H9 (cell line): Measurements from ENCODE around the gene DPP7. TPM values are rescaled to one million over a fixed set of nuclear protein-coding genes. Genes with fewer than 3 reads are reported as not detected.

Experiments used
- DNase-seq: peaks from one replicate; pipeline ENCODE4 v3.0.0-alpha.2; 2017
- H2AFZ ChIP-seq: one replicate; pipeline ENCODE4 v1.6.1; 2013; ENCODE audit warnings: mild to moderate bottlenecking, low read length, control low read depth, moderate library complexity
- H2AK5ac ChIP-seq: 2 replicates; pipeline ENCODE4 v1.6.1; 2013; ENCODE audit warnings: low read length, control low read depth, mixed read lengths; ENCODE audit not compliant: insufficient read length
- H2BK120ac ChIP-seq: one replicate; pipeline ENCODE4 v1.6.1; 2013; ENCODE audit warnings: low read depth, mild to moderate bottlenecking, low read length, control low read depth, inconsistent platforms; ENCODE audit not compliant: poor library complexity, severe bottlenecking
- H2BK12ac ChIP-seq: 2 replicates; pipeline ENCODE4 v1.6.1; 2013; ENCODE audit warnings: low read length, control low read depth, mixed read lengths, low read depth; ENCODE audit not compliant: insufficient read length
- H2BK15ac ChIP-seq: 2 replicates; pipeline ENCODE4 v1.6.1; 2013; ENCODE audit warnings: low read depth, low read length, control low read depth
- H2BK20ac ChIP-seq: one replicate; pipeline ENCODE4 v1.6.1; 2013; ENCODE audit warnings: low read depth, mild to moderate bottlenecking, low read length, control low read depth, inconsistent platforms; ENCODE audit not compliant: poor library complexity, severe bottlenecking
- H2BK5ac ChIP-seq: 2 replicates; pipeline ENCODE4 v1.6.1; 2013; ENCODE audit warnings: low read length, control low read depth, mixed read lengths; ENCODE audit not compliant: insufficient read length
- H3K14ac ChIP-seq: 2 replicates; pipeline ENCODE4 v1.6.1; 2013; ENCODE audit warnings: low read length, control low read depth; ENCODE audit not compliant: insufficient read depth
- H3K18ac ChIP-seq: 2 replicates; pipeline ENCODE4 v1.6.1; 2013; ENCODE audit warnings: low read depth, mild to moderate bottlenecking, mixed read lengths, low read length, control low read depth; ENCODE audit not compliant: insufficient read length
- H3K23ac ChIP-seq: 2 replicates; pipeline ENCODE4 v1.6.1; 2013; ENCODE audit warnings: low read length, control low read depth, mixed read lengths, low read depth; ENCODE audit not compliant: insufficient read length
- H3K23me2 ChIP-seq: 2 replicates; pipeline ENCODE4 v1.6.1; 2013; ENCODE audit warnings: low read depth, mild to moderate bottlenecking, mixed read lengths, low read length, control low read depth; ENCODE audit not compliant: insufficient read length, poor library complexity, severe bottlenecking
- H3K27ac ChIP-seq: 2 replicates; pipeline ENCODE4 v1.5.1; 2013; ENCODE audit warnings: low read length, control low read depth, mixed read lengths, low read depth; ENCODE audit not compliant: insufficient read length
- H3K27me3 ChIP-seq: 2 replicates; pipeline ENCODE4 v1.6.1; 2013; ENCODE audit warnings: low read length, control low read depth, inconsistent platforms; ENCODE audit not compliant: insufficient read depth
- H3K4ac ChIP-seq: 2 replicates; pipeline ENCODE4 v1.6.1; 2013; ENCODE audit warnings: low read depth, mild to moderate bottlenecking, control low read depth, inconsistent platforms, low read length, moderate library complexity
- H3K4me1 ChIP-seq: 2 replicates; pipeline ENCODE4 v1.6.1; 2013; ENCODE audit warnings: low read length, control low read depth, inconsistent platforms; ENCODE audit not compliant: insufficient read depth
- H3K4me2 ChIP-seq: 2 replicates; pipeline ENCODE4 v1.6.1; 2013; ENCODE audit warnings: low read length, control low read depth, mixed read lengths; ENCODE audit not compliant: insufficient read length, insufficient read depth
- H3K56ac ChIP-seq: 2 replicates; pipeline ENCODE4 v1.6.1; 2013; ENCODE audit warnings: low read depth, mild to moderate bottlenecking, mixed read lengths, low read length, control low read depth; ENCODE audit not compliant: insufficient read length
- H3K79me1 ChIP-seq: 2 replicates; pipeline ENCODE4 v1.6.1; 2013; ENCODE audit warnings: low read depth, mild to moderate bottlenecking, moderate library complexity, low read length, control low read depth, inconsistent platforms; ENCODE audit not compliant: insufficient read depth, poor library complexity, severe bottlenecking
- H3K79me2 ChIP-seq: 2 replicates; pipeline ENCODE4 v1.6.1; 2013; ENCODE audit warnings: low read length, control low read depth, inconsistent platforms; ENCODE audit not compliant: insufficient read depth
- H3K9ac ChIP-seq: 2 replicates; pipeline ENCODE4 v1.6.1; 2013; ENCODE audit warnings: low read length, control low read depth, mixed read lengths; ENCODE audit not compliant: insufficient read length; ENCODE audit errors: extremely low read depth
- H3K9me3 ChIP-seq: one replicate; pipeline ENCODE4 v1.6.1; 2013; ENCODE audit warnings: low read depth, low read length, inconsistent platforms; ENCODE audit not compliant: control insufficient read depth
- H3T11ph ChIP-seq: one replicate; pipeline ENCODE4 v1.6.1; 2013; ENCODE audit warnings: mild to moderate bottlenecking, low read length, control low read depth, inconsistent platforms
- H4K20me1 ChIP-seq: one replicate; pipeline ENCODE4 v1.6.1; 2013; ENCODE audit not compliant: control insufficient read depth, insufficient read length, insufficient read depth
- H4K5ac ChIP-seq: 2 replicates; pipeline ENCODE4 v1.6.1; 2013; ENCODE audit warnings: low read depth, mild to moderate bottlenecking, mixed read lengths, low read length, control low read depth; ENCODE audit not compliant: insufficient read length
- H4K8ac ChIP-seq: replicated peaks from 2 replicates; pipeline ENCODE4 v1.6.1; 2013; ENCODE audit warnings: low read length, control low read depth, mixed read lengths, low read depth; ENCODE audit not compliant: insufficient read length
- H4K91ac ChIP-seq: 2 replicates; pipeline ENCODE4 v1.6.1; 2013; ENCODE audit warnings: low read depth, mild to moderate bottlenecking, moderate library complexity, mixed read lengths, low read length, control low read depth; ENCODE audit not compliant: insufficient read length
- H3K27ac Mint-ChIP-seq, 3 experiments: 2 replicates in 2 of 3; 3 replicates in 1 of 3; pipeline ENCODE4 v1.8.0; 2020 to 2021; ENCODE audit warnings: mixed read lengths in 3 of 3, mild to moderate bottlenecking in 1 of 3, moderate library complexity in 1 of 3
- H3K27me3 Mint-ChIP-seq: 2 replicates; pipeline ENCODE4 v1.8.0; 2021; ENCODE audit warnings: low read depth, mild to moderate bottlenecking, moderate library complexity, mixed read lengths
- H3K36me3 Mint-ChIP-seq, 3 experiments: 2 replicates in 2 of 3; 3 replicates in 1 of 3; pipeline ENCODE4 v1.8.0; 2020 to 2021; ENCODE audit warnings: low read depth in 3 of 3, mixed read lengths in 3 of 3; ENCODE audit not compliant: insufficient read depth in 1 of 3
- H3K4me1 Mint-ChIP-seq, 2 experiments: 2 replicates each; pipeline ENCODE4 v1.8.0; 2020; ENCODE audit warnings: mixed read lengths in 2 of 2
- H3K4me3 Mint-ChIP-seq, 2 experiments: 2 replicates in 1 of 2; 3 replicates in 1 of 2; pipeline ENCODE4 v1.8.0; 2020 to 2021; ENCODE audit warnings: mild to moderate bottlenecking in 2 of 2, mixed read lengths in 2 of 2, moderate library complexity in 1 of 2
- H3K9me3 Mint-ChIP-seq, 2 experiments: 2 replicates in 1 of 2; 3 replicates in 1 of 2; pipeline ENCODE4 v1.8.0; 2020; ENCODE audit warnings: mild to moderate bottlenecking in 2 of 2, mixed read lengths in 2 of 2, moderate library complexity in 1 of 2
- WGBS: extraction: QIAGEN DNeasy Blood & Tissue Kit; methylation state at CpG from one replicate; pipeline ENCODE4 v1.1.7; 2013; ENCODE audit warnings: missing lambda C conversion rate, low lambda C conversion rate, mixed read lengths; ENCODE audit not compliant: insufficient read length; ENCODE audit errors: extremely low coverage; 5-methylcytosine and 5-hydroxymethylcytosine counted together
- total RNA-seq: library from RNA; stranded (reverse); gene quantifications from 2 replicates; pipeline ENCODE4 v1.2.1, GENCODE V29; 2021
- TF ChIP-seq, protein P1 (sequence below): fragments of 200-600 bp; sonication (generic); conservative IDR thresholded peaks from 3 replicates; pipeline ENCODE4 v1.8.0; 2021; ENCODE audit warnings: antibody characterized with exemption, mild to moderate bottlenecking

Gene DPP7
- total RNA-seq, 1 experiment from 2014 or later: 29.4 TPM

DNA sequence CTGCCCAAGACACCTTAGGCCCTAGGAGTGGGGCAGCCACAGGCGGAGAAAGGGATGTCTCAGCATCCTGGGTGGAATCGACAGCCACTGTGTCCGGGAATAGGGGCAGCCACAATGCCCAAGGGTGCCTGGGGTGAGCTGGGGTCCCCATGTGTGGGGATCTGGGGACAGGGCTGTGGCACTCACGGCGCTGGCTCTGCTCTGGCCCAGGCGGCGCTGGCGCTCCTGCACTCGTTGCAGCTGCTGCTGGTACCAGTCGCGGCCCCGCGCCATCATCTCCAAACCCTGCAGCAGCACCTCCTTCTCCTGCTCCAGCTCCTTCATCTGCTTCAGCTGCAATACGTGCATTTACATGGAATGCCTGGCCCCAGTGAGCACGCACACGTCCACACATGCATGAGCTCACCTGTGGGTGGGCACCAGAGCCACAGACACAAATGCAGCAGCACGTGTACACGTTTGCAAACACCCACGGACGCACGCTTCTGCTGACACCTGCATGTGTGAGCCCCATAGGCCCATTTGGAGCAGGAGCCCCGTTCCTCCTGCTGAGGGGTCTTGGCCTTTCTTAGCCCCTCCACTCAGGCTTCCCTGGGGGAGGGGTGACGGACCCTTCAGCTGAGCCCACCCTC, 49.1 kb downstream of the DPP7 start:
- Histone ChIP-seq H4K20me1 (peaks cover 4% of the 10 kb centered on the region), H3K23me2 (no peaks in the 10 kb centered on the region), H3K27ac (no peak overlapping the region), H3K79me1 (no peaks in the 10 kb centered on the region), H3K4me2 (no peak overlapping the region), H3K27me3 (no peaks in the 10 kb centered on the region), H3K4ac (no peak overlapping the region), H3K9me3 (no peaks in the 10 kb centered on the region), H3K9ac (no peak overlapping the region), H3K56ac (no peak overlapping the region), H3K23ac (no peak overlapping the region), H2BK12ac (no peak overlapping the region), H4K5ac (no peak overlapping the region), H2AFZ (no peak overlapping the region), H3K18ac (no peak overlapping the region), H4K8ac (no peak overlapping the region), H3K4me1 (no peaks in the 10 kb centered on the region), H3K79me2 (no peaks in the 10 kb centered on the region), H3K14ac (no peak overlapping the region), H2BK20ac (no peak overlapping the region), H2BK120ac (no peak overlapping the region), H2BK5ac (no peak overlapping the region), H2BK15ac (no peak overlapping the region), H3T11ph (no peak overlapping the region), H4K91ac (no peak overlapping the region), H2AK5ac (no peak overlapping the region)
- no peaks in the 10 kb centered on the region for H3K9me3 Mint-ChIP-seq
- H3K27me3 Mint-ChIP-seq: peaks cover 2% of the 10 kb centered on the region; the same call in 1 of the 2 replicates
- H3K27ac Mint-ChIP-seq: no peak overlapping the region
- no peak for DNase-seq
- no peak overlapping the region for H3K4me3 Mint-ChIP-seq
- peaks cover 0 to 5% (median 4%) of the 10 kb centered on the region in 3 experiments; a peak in 4 of 7 replicates for H3K36me3 Mint-ChIP-seq
- peaks cover 8 to 17% of the 10 kb centered on the region in 2 experiments for H3K4me1 Mint-ChIP-seq
- WGBS: no CpG with 5 or more reads among the region's 23 CpGs
- TF ChIP-seq, protein P1, sequence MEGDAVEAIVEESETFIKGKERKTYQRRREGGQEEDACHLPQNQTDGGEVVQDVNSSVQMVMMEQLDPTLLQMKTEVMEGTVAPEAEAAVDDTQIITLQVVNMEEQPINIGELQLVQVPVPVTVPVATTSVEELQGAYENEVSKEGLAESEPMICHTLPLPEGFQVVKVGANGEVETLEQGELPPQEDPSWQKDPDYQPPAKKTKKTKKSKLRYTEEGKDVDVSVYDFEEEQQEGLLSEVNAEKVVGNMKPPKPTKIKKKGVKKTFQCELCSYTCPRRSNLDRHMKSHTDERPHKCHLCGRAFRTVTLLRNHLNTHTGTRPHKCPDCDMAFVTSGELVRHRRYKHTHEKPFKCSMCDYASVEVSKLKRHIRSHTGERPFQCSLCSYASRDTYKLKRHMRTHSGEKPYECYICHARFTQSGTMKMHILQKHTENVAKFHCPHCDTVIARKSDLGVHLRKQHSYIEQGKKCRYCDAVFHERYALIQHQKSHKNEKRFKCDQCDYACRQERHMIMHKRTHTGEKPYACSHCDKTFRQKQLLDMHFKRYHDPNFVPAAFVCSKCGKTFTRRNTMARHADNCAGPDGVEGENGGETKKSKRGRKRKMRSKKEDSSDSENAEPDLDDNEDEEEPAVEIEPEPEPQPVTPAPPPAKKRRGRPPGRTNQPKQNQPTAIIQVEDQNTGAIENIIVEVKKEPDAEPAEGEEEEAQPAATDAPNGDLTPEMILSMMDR: no peak
